Liver (tissue), 3 donors: ENCODE results near the gene ABCB9.

ENCODE experiments used
- GABPA ChIP-seq, 2 donors: IDR thresholded peaks in 1 of 2; conservative IDR thresholded peaks in 1 of 2; 2 replicates each; pipeline ENCODE4 v1.6.1; 2016; ENCODE audit warnings: antibody characterized with exemption in 2 of 2, mild to moderate bottlenecking in 1 of 2, moderate library complexity in 1 of 2
- HNF4A ChIP-seq, 2 donors: conservative IDR thresholded peaks; 2 replicates each; pipeline ENCODE4 v1.6.1; 2016; ENCODE audit warnings: antibody characterized with exemption in 2 of 2, mild to moderate bottlenecking in 2 of 2
- JUND ChIP-seq, 2 donors: IDR thresholded peaks; 2 replicates each; pipeline ENCODE4 v1.6.1; 2016; ENCODE audit warnings: antibody characterized with exemption in 2 of 2
- RAD21 ChIP-seq, 2 donors: IDR thresholded peaks; 2 replicates each; pipeline ENCODE4 v1.6.1; 2016; ENCODE audit warnings: antibody characterized with exemption in 2 of 2, mild to moderate bottlenecking in 2 of 2
- SP1 ChIP-seq: IDR thresholded peaks from 2 replicates; pipeline ENCODE4 v1.6.1; 2018; ENCODE audit warnings: antibody characterized with exemption, mild to moderate bottlenecking
- TAF1 ChIP-seq: conservative IDR thresholded peaks from 2 replicates; pipeline ENCODE4 v1.6.1; 2016; ENCODE audit warnings: antibody characterized with exemption, mild to moderate bottlenecking
- YY1 ChIP-seq: IDR thresholded peaks from 2 replicates; pipeline ENCODE4 v1.6.1; 2016; ENCODE audit warnings: antibody characterized with exemption, mild to moderate bottlenecking
- TF ChIP-seq, protein P1 (sequence below): fragments of 150-350 bp; IDR thresholded peaks from 2 replicates; pipeline ENCODE4 v1.5.1; 2017; ENCODE audit warnings: improper control_type of control experiment, low read depth, low read length; ENCODE audit not compliant: missing input control
- TF ChIP-seq, protein P2 (sequence below): IDR thresholded peaks from 2 replicates; pipeline ENCODE4 v1.6.1; 2016; ENCODE audit warnings: antibody characterized with exemption, mild to moderate bottlenecking
- TF ChIP-seq, protein P3 (sequence below): IDR thresholded peaks from 2 replicates; pipeline ENCODE4 v1.6.1; 2016; ENCODE audit warnings: antibody characterized with exemption
- TF ChIP-seq, protein P4 (sequence below): IDR thresholded peaks from 2 replicates; pipeline ENCODE4 v1.6.1; 2016; ENCODE audit warnings: antibody characterized with exemption
- donor health status: healthy.
- donor health status: healthy.

DNA sequence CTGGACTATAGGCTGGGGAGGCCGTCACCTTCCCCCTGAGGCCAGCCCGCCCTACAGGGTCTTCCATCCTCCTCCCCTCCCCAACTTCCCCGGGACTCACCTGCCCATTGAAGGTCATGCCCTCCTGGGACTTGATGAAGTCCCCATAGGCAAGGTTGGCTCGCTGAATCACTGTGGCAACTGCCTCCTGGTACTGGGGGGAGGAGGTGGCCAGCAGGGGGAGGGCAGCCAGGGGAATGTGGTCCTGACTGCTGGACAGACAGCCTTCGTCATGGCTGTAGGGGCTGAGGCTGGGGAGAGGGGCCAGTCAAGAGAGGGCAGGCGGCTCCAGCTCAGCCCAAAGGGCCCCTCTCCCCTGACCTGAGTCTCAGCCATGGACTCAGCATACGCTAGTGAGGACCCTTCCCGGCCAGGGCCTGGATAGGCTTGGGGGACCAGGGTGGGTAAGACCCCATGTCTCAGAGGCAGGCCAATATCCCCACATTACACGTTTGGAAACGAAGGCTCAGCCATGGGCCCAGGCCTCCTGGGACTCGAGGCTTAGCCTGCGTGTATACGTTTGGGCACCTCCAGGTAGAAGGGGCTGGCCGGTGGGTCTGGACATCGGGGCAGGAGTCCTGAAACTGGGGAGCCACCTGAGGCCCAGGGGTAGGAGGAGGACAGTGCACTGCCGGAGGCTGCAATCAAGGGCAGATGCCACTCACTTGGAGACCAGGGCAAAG, 30.5 kb upstream of the ABCB9 start:
- TF ChIP-seq, protein P1, sequence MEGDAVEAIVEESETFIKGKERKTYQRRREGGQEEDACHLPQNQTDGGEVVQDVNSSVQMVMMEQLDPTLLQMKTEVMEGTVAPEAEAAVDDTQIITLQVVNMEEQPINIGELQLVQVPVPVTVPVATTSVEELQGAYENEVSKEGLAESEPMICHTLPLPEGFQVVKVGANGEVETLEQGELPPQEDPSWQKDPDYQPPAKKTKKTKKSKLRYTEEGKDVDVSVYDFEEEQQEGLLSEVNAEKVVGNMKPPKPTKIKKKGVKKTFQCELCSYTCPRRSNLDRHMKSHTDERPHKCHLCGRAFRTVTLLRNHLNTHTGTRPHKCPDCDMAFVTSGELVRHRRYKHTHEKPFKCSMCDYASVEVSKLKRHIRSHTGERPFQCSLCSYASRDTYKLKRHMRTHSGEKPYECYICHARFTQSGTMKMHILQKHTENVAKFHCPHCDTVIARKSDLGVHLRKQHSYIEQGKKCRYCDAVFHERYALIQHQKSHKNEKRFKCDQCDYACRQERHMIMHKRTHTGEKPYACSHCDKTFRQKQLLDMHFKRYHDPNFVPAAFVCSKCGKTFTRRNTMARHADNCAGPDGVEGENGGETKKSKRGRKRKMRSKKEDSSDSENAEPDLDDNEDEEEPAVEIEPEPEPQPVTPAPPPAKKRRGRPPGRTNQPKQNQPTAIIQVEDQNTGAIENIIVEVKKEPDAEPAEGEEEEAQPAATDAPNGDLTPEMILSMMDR: no peak
- TF ChIP-seq HNF4A (conservative IDR thresholded peaks at IDR 0.05) (no peak), TAF1 (no peak), YY1 (no peak), JUND (IDR thresholded peaks at IDR 0.05) (no peak), SP1 (no peak), RAD21 (IDR thresholded peaks at IDR 0.05) (no peak), GABPA (IDR thresholded peaks at IDR 0.05 in 1 of 2, conservative IDR thresholded peaks at IDR 0.05 in 1 of 2) (no peak)
- TF ChIP-seq, protein P2, sequence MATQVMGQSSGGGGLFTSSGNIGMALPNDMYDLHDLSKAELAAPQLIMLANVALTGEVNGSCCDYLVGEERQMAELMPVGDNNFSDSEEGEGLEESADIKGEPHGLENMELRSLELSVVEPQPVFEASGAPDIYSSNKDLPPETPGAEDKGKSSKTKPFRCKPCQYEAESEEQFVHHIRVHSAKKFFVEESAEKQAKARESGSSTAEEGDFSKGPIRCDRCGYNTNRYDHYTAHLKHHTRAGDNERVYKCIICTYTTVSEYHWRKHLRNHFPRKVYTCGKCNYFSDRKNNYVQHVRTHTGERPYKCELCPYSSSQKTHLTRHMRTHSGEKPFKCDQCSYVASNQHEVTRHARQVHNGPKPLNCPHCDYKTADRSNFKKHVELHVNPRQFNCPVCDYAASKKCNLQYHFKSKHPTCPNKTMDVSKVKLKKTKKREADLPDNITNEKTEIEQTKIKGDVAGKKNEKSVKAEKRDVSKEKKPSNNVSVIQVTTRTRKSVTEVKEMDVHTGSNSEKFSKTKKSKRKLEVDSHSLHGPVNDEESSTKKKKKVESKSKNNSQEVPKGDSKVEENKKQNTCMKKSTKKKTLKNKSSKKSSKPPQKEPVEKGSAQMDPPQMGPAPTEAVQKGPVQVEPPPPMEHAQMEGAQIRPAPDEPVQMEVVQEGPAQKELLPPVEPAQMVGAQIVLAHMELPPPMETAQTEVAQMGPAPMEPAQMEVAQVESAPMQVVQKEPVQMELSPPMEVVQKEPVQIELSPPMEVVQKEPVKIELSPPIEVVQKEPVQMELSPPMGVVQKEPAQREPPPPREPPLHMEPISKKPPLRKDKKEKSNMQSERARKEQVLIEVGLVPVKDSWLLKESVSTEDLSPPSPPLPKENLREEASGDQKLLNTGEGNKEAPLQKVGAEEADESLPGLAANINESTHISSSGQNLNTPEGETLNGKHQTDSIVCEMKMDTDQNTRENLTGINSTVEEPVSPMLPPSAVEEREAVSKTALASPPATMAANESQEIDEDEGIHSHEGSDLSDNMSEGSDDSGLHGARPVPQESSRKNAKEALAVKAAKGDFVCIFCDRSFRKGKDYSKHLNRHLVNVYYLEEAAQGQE: no peak
- TF ChIP-seq, protein P3, sequence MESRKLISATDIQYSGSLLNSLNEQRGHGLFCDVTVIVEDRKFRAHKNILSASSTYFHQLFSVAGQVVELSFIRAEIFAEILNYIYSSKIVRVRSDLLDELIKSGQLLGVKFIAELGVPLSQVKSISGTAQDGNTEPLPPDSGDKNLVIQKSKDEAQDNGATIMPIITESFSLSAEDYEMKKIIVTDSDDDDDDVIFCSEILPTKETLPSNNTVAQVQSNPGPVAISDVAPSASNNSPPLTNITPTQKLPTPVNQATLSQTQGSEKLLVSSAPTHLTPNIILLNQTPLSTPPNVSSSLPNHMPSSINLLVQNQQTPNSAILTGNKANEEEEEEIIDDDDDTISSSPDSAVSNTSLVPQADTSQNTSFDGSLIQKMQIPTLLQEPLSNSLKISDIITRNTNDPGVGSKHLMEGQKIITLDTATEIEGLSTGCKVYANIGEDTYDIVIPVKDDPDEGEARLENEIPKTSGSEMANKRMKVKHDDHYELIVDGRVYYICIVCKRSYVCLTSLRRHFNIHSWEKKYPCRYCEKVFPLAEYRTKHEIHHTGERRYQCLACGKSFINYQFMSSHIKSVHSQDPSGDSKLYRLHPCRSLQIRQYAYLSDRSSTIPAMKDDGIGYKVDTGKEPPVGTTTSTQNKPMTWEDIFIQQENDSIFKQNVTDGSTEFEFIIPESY: no peak
- TF ChIP-seq, protein P4, sequence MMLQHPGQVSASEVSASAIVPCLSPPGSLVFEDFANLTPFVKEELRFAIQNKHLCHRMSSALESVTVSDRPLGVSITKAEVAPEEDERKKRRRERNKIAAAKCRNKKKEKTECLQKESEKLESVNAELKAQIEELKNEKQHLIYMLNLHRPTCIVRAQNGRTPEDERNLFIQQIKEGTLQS: no peak
